ENCODE data around the gene JAK1.

JAK1 gene

DNA sequence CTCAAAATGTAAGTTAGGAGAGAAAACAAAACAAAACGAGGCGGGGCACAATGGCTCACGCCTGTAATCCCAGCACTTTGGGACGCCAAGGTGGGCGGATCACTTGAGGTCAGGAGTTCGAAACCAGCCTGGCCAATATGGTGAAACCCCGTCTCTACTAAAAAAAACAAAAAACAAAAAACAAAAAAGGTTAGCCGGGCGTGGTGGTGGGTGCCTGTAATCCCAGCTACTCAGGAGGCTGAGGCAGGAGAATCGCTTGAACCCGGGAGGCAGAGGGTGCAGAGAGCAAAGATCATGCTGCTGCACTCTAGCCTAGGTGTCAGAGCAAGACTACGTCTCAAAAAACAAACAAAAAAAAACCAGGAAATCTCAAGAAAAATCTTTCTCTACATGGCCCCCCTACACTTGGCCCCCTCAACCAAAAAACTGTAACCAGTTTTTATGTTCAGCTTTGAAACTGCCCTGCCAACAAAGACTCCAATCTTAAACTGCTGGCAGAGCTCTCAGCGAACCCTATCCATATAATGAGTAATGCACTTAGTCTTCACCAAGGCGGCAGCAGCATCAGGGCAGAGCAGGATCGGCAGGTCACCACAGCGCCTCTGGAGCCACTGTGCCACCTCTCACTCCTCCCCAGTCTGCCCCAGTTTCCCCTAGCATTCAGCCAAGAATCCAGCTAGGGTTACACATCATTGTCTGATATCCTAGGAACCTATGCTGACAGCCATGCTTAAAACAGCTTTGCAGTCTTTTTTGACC is 71.7 kb downstream of the JAK1 start:
- DNase-seq (ENCODE audit: low read depth): no peak
- TF ChIP-seq, protein P1, sequence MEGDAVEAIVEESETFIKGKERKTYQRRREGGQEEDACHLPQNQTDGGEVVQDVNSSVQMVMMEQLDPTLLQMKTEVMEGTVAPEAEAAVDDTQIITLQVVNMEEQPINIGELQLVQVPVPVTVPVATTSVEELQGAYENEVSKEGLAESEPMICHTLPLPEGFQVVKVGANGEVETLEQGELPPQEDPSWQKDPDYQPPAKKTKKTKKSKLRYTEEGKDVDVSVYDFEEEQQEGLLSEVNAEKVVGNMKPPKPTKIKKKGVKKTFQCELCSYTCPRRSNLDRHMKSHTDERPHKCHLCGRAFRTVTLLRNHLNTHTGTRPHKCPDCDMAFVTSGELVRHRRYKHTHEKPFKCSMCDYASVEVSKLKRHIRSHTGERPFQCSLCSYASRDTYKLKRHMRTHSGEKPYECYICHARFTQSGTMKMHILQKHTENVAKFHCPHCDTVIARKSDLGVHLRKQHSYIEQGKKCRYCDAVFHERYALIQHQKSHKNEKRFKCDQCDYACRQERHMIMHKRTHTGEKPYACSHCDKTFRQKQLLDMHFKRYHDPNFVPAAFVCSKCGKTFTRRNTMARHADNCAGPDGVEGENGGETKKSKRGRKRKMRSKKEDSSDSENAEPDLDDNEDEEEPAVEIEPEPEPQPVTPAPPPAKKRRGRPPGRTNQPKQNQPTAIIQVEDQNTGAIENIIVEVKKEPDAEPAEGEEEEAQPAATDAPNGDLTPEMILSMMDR (IDR thresholded peaks at IDR 0.05; ENCODE audit: low read length, missing control alignments): no peak
- H3K4me3 ChIP-seq (replicated peaks; ENCODE audit: low read depth, low read length): no peak overlapping the region

DNA sequence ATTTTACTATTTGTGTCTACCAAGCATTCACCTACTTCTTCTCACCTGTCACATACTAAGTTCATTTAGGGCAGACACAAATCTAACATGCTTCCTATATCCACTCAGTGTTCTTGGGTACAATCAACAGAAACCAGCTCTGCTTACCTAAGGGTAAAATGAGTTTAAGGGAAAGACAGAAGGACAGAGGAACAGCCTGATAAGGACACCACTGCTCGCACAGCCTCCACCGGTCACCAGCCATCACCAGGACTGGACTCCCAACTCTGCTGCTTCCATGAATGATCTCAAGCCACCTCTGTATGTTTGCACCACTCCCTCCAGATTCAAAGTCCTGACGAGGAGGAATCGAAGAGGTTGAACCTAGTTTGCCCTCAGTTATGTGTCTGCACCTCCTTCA is 72.4 kb downstream of the JAK1 start:
- H3K4me3 ChIP-seq (replicated peaks; ENCODE audit: low read depth, low read length): no peak overlapping the region
- DNase-seq (ENCODE audit: low read depth): no peak
- TF ChIP-seq, protein P1 (IDR thresholded peaks at IDR 0.05; ENCODE audit: low read length, missing control alignments): no peak

DNA sequence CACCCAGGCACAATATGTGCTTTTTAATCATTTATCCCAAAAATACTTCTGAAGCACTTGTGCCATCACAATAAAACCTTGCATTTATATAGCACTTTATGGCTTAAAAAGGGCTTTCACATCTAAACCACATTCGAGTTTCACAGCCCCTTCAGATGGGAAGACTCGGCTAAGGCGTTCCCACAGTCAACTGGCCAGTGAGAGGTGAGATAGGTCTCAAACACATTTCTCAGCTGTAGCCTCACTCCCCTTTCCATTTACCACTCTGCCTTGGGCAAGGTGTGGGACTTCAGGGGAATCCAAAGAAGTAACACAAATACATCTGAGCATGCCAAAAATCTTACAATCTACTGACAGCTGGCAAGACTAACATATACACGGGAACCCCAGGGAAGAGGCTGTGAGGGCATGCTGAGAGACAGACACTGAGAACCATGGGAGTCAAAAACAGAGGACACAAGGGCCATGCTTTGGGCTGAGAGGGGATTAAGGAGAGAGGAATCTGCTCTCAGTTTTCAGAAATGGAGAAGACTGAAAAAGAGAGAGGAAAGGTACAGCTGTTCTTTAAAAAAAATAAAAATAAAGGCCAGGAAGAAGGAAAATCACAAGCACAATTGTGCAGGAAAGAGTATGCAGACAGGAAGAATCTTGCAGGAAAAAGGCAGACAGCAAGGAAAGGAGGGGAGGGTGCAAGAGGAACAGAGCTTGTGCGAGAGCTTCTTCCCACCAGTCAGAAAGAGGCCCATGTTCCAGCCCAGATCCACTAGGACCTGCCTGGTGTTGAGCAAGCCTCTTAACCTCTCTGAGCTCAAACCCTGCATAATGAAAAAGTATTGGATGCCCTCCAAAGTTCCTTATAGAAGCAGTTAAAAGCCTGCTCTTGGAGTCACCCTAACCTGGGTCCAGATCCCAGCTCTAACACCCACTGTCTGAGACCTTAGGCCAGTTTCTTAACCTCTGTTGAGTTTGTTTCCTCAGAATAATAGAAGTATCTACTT is 73.5 kb downstream of the JAK1 start:
- peak; percentile 47 for DNase-seq (ENCODE audit: low read depth)
- TF ChIP-seq, protein P1 (IDR thresholded peaks at IDR 0.05; ENCODE audit: low read length, missing control alignments): no peak
- H3K4me3 ChIP-seq (replicated peaks; ENCODE audit: low read depth, low read length): no peak overlapping the region

GRCh38 chr1:64891448-64891825 is 74.9 kb downstream of the JAK1 start:
- DNase-seq (ENCODE audit: low read depth): peak; percentile 22
- TF ChIP-seq, protein P1 (IDR thresholded peaks at IDR 0.05; ENCODE audit: low read length, missing control alignments): no peak
- H3K4me3 ChIP-seq (replicated peaks; ENCODE audit: low read depth, low read length): no peak overlapping the region

GRCh38 chr1:64890699-64891447 is 75.5 kb downstream of the JAK1 start:
- TF ChIP-seq, protein P1 (IDR thresholded peaks at IDR 0.05; ENCODE audit: low read length, missing control alignments): no peak
- no peak for DNase-seq (ENCODE audit: low read depth)
- H3K4me3 ChIP-seq (replicated peaks; ENCODE audit: low read depth, low read length): no peak overlapping the region

- DNase-seq (ENCODE audit: low read depth): peak; percentile 26
- H3K4me3 ChIP-seq (replicated peaks; ENCODE audit: low read depth, low read length): no peak overlapping the region
- TF ChIP-seq, protein P1 (IDR thresholded peaks at IDR 0.05; ENCODE audit: low read length, missing control alignments): no peak
These were observed 78.6 kb downstream of the JAK1 start for GRCh38 chr1:64887689-64888217.

Data from fibroblast of pulmonary artery (primary cell).